ENCODE measurements around the gene LNPEP. TPM values are rescaled to one million over a fixed set of nuclear protein-coding genes. Genes with fewer than 3 reads are reported as not detected.
A peak's percentile ranks its signal among the peaks of the same experiment; 100 is the strongest.

LNPEP gene
- total RNA-seq, 1 donor from 2014 or later = 19.6 TPM

GRCh38 chr5:97041239-97041638 lies 105.4 kb downstream of the LNPEP start:
- Mint-ChIP-seq H3K4me1 (peaks cover 35% of the 10 kb centered on the region), H3K36me3 (no peaks in the 10 kb centered on the region)
- TF ChIP-seq, protein P1, sequence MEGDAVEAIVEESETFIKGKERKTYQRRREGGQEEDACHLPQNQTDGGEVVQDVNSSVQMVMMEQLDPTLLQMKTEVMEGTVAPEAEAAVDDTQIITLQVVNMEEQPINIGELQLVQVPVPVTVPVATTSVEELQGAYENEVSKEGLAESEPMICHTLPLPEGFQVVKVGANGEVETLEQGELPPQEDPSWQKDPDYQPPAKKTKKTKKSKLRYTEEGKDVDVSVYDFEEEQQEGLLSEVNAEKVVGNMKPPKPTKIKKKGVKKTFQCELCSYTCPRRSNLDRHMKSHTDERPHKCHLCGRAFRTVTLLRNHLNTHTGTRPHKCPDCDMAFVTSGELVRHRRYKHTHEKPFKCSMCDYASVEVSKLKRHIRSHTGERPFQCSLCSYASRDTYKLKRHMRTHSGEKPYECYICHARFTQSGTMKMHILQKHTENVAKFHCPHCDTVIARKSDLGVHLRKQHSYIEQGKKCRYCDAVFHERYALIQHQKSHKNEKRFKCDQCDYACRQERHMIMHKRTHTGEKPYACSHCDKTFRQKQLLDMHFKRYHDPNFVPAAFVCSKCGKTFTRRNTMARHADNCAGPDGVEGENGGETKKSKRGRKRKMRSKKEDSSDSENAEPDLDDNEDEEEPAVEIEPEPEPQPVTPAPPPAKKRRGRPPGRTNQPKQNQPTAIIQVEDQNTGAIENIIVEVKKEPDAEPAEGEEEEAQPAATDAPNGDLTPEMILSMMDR (IDR thresholded peaks at IDR 0.05) = no peak
- TF ChIP-seq EZH2phosphoT487 (IDR thresholded peaks at IDR 0.05) (no peak), EZH2 (IDR thresholded peaks at IDR 0.05) (no peak)

DNA sequence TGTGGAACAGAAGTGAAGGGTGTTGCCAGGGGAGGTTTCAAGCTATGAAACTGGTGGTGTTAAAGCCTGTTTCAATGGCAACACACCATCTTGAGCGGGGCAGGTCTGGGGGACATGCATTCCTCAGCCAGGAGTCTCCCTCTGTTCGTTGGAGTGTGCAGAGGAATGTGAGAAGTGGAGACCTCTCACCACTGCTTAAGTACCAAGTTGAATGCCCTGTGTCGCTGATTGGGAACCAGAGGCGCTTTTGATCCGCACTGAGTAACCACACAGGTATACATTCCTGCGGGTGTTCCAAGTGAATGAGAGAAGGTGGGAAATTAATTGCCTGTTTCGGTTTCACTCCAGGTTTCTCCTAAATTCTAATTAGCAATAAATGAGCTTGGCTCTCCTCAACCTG lies 107.1 kb downstream of the LNPEP start:
- Histone ChIP-seq H4K20me1 (ENCODE audit: low read depth) (no peaks in the 10 kb centered on the region), H3K4me2 (no peak overlapping the region), H3K4me1 (peaks cover 41% of the 10 kb centered on the region), H3K36me3 (no peaks in the 10 kb centered on the region), H2AFZ (replicated peaks) (no peak overlapping the region), H3K79me2 (ENCODE audit: low read depth) (no peaks in the 10 kb centered on the region), H3K9me3 (ENCODE audit: low read depth) (no peaks in the 10 kb centered on the region), H3K9ac (no peak overlapping the region), H3K27me3 (no peaks in the 10 kb centered on the region), H3K27ac (no peak overlapping the region), H3K4me3 (no peak overlapping the region), H3F3A (ENCODE audit: low read depth) (peaks cover 4% of the 10 kb centered on the region)
- DNase-seq (ENCODE audit: low spot score) = peak; percentile 42
- Mint-ChIP-seq H3K27ac (no peak overlapping the region), H3K4me3 (no peak overlapping the region), H3K36me3 (no peaks in the 10 kb centered on the region), H3K9me3 (peaks cover under 1% of the 10 kb centered on the region), H3K27me3 (ENCODE audit: insufficient read depth, low read depth) (no peaks in the 10 kb centered on the region), H3K4me1 (peaks cover 31% of the 10 kb centered on the region)
- TF ChIP-seq EZH2phosphoT487 (IDR thresholded peaks at IDR 0.05) (no peak), EZH2 (IDR thresholded peaks at IDR 0.05) (no peak)
- TF ChIP-seq, protein P1 (IDR thresholded peaks at IDR 0.05) = no peak

More at GRCh38 chr5:97041239-97041638, 105.4 kb downstream of the LNPEP start:
- no peaks in the 10 kb centered on the region for H3K9me3 ChIP-seq (ENCODE audit: low read depth)
- Mint-ChIP-seq H3K27me3 (ENCODE audit: insufficient read depth, low read depth) (no peaks in the 10 kb centered on the region), H3K4me3 (no peak overlapping the region), H3K27ac (no peak overlapping the region), H3K9me3 (no peaks in the 10 kb centered on the region)
- no peaks in the 10 kb centered on the region for H3K27me3 ChIP-seq
- H3K4me2 ChIP-seq = no peak overlapping the region
- H3K4me3 ChIP-seq = no peak overlapping the region
- H3F3A ChIP-seq (ENCODE audit: low read depth) = peaks cover 4% of the 10 kb centered on the region
- peaks cover 41% of the 10 kb centered on the region for H3K4me1 ChIP-seq
- DNase-seq (ENCODE audit: low spot score) = no peak
- H3K79me2 ChIP-seq (ENCODE audit: low read depth) = no peaks in the 10 kb centered on the region
- H2AFZ ChIP-seq (replicated peaks) = no peak overlapping the region
- H3K36me3 ChIP-seq = no peaks in the 10 kb centered on the region
- H3K27ac ChIP-seq = no peak overlapping the region
- H3K9ac ChIP-seq = no peak overlapping the region
- H4K20me1 ChIP-seq (ENCODE audit: low read depth) = no peaks in the 10 kb centered on the region

DNA sequence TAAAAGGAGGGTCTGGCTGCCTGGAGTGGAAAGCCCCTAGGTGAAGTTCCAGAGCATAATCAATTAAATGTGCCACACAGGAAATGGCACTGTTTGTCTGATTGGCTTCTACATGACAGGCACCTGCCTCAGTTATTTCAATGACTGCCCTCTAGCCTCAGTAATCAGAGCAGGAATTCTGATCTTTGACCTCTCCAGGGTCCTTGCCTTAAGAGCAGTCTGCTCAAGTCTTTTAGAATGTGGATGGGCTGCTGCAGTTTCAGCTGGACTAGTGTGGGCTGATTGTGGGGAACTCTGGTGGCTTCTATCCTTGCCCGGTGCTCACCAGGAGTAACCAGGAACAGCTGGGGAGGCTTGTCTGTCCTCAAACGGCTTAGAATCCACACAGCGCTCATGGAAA lies 107.6 kb downstream of the LNPEP start:
- Histone ChIP-seq H3K4me2 (peak overlapping the region; percentile 57), H3K9me3 (ENCODE audit: low read depth) (no peaks in the 10 kb centered on the region), H3K27me3 (no peaks in the 10 kb centered on the region), H4K20me1 (ENCODE audit: low read depth) (no peaks in the 10 kb centered on the region), H3K27ac (no peak overlapping the region), H3K36me3 (no peaks in the 10 kb centered on the region), H2AFZ (replicated peaks) (no peak overlapping the region), H3K79me2 (ENCODE audit: low read depth) (no peaks in the 10 kb centered on the region), H3K9ac (no peak overlapping the region), H3K4me1 (peaks cover 37% of the 10 kb centered on the region), H3F3A (ENCODE audit: low read depth) (peaks cover 4% of the 10 kb centered on the region), H3K4me3 (no peak overlapping the region)
- Mint-ChIP-seq H3K36me3 (no peaks in the 10 kb centered on the region), H3K4me1 (peaks cover 26% of the 10 kb centered on the region), H3K27me3 (ENCODE audit: insufficient read depth, low read depth) (no peaks in the 10 kb centered on the region), H3K9me3 (peaks cover 3% of the 10 kb centered on the region), H3K4me3 (no peak overlapping the region), H3K27ac (peak overlapping the region; percentile 36)
- no peak for TF ChIP-seq EZH2phosphoT487 (IDR thresholded peaks at IDR 0.05)
- peak; percentile 50 for DNase-seq (ENCODE audit: low spot score)

- Histone ChIP-seq H3K27ac (no peak overlapping the region), H3K79me2 (ENCODE audit: low read depth) (no peaks in the 10 kb centered on the region), H3K4me2 (peak overlapping the region; percentile 57), H2AFZ (replicated peaks) (peak overlapping the region; percentile 74), H3K4me3 (no peak overlapping the region), H3K4me1 (peaks cover 31% of the 10 kb centered on the region), H4K20me1 (ENCODE audit: low read depth) (no peaks in the 10 kb centered on the region), H3K27me3 (no peaks in the 10 kb centered on the region), H3K9ac (no peak overlapping the region), H3F3A (ENCODE audit: low read depth) (peaks cover 4% of the 10 kb centered on the region), H3K36me3 (no peaks in the 10 kb centered on the region), H3K9me3 (ENCODE audit: low read depth) (no peaks in the 10 kb centered on the region)
- TF ChIP-seq EZH2phosphoT487 (IDR thresholded peaks at IDR 0.05) = no peak
- no peak for TF ChIP-seq EZH2 (IDR thresholded peaks at IDR 0.05)
- TF ChIP-seq, protein P1 (IDR thresholded peaks at IDR 0.05) = peak; percentile 58
- peak overlapping the region; percentile 36 for H3K27ac Mint-ChIP-seq
- no peaks in the 10 kb centered on the region for H3K27me3 Mint-ChIP-seq (ENCODE audit: insufficient read depth, low read depth)
- DNase-seq (ENCODE audit: low spot score) = peak; percentile 59
- H3K4me1 Mint-ChIP-seq = peaks cover 21% of the 10 kb centered on the region
- peaks cover 3% of the 10 kb centered on the region for H3K9me3 Mint-ChIP-seq
- no peak overlapping the region for H3K4me3 Mint-ChIP-seq
- no peaks in the 10 kb centered on the region for H3K36me3 Mint-ChIP-seq
Measured at GRCh38 chr5:97044052-97044451, 108.2 kb downstream of the LNPEP start.

Measured in neural progenitor cell (in vitro differentiated cells).